ENCODE results near the gene APCS.

GRCh38 chr1:159554696-159555095, 32.9 kb upstream of the APCS start:
- TF ChIP-seq EP300 (conservative IDR thresholded peaks at IDR 0.05; ENCODE audit: poor library complexity, severe bottlenecking) (no peak), RAD21 (conservative IDR thresholded peaks at IDR 0.05) (no peak)
